Measurements from ENCODE around the gene NSUN4.

- TF ChIP-seq CTCF (IDR thresholded peaks at IDR 0.05) (no peak), POLR2AphosphoS5 (IDR thresholded peaks at IDR 0.05) (no peak), EP300 (IDR thresholded peaks at IDR 0.05) (no peak)
These were observed 31.0 kb upstream of the NSUN4 start for GRCh38 chr1:46309401-46310159.

All from gastroesophageal sphincter (tissue), 3 donors.